ENCODE data around the gene TMEM150C.

DNA sequence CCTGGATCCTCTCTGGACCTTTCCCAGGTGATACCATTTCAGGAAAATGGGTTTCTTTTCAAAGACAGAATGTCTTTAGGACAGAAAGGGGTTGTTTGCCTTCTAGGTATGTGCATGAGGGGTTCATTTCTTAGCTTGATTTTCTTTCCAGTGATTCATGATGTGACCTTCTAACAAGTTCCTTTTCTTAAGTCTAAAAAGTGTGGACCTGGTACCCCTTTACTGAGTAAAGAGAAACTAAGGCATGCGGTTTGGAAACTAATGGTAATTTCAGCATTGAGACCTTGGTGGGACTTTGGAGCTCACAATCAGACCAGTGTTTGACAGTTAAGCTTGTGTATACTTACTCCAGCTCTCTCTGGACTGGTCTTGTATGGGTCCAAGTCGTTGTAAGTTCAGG, 122.7 kb downstream of the TMEM150C start:
- TF ChIP-seq, protein P1, sequence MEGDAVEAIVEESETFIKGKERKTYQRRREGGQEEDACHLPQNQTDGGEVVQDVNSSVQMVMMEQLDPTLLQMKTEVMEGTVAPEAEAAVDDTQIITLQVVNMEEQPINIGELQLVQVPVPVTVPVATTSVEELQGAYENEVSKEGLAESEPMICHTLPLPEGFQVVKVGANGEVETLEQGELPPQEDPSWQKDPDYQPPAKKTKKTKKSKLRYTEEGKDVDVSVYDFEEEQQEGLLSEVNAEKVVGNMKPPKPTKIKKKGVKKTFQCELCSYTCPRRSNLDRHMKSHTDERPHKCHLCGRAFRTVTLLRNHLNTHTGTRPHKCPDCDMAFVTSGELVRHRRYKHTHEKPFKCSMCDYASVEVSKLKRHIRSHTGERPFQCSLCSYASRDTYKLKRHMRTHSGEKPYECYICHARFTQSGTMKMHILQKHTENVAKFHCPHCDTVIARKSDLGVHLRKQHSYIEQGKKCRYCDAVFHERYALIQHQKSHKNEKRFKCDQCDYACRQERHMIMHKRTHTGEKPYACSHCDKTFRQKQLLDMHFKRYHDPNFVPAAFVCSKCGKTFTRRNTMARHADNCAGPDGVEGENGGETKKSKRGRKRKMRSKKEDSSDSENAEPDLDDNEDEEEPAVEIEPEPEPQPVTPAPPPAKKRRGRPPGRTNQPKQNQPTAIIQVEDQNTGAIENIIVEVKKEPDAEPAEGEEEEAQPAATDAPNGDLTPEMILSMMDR (IDR thresholded peaks at IDR 0.05; ENCODE audit: insufficient read depth, low read length): no peak
- TF ChIP-seq POLR2AphosphoS5 (IDR thresholded peaks at IDR 0.05; ENCODE audit: low read depth): no peak
- TF ChIP-seq, protein P2, sequence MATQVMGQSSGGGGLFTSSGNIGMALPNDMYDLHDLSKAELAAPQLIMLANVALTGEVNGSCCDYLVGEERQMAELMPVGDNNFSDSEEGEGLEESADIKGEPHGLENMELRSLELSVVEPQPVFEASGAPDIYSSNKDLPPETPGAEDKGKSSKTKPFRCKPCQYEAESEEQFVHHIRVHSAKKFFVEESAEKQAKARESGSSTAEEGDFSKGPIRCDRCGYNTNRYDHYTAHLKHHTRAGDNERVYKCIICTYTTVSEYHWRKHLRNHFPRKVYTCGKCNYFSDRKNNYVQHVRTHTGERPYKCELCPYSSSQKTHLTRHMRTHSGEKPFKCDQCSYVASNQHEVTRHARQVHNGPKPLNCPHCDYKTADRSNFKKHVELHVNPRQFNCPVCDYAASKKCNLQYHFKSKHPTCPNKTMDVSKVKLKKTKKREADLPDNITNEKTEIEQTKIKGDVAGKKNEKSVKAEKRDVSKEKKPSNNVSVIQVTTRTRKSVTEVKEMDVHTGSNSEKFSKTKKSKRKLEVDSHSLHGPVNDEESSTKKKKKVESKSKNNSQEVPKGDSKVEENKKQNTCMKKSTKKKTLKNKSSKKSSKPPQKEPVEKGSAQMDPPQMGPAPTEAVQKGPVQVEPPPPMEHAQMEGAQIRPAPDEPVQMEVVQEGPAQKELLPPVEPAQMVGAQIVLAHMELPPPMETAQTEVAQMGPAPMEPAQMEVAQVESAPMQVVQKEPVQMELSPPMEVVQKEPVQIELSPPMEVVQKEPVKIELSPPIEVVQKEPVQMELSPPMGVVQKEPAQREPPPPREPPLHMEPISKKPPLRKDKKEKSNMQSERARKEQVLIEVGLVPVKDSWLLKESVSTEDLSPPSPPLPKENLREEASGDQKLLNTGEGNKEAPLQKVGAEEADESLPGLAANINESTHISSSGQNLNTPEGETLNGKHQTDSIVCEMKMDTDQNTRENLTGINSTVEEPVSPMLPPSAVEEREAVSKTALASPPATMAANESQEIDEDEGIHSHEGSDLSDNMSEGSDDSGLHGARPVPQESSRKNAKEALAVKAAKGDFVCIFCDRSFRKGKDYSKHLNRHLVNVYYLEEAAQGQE (IDR thresholded peaks at IDR 0.05; ENCODE audit: insufficient replicate concordance, low read depth): no peak
